Measurements from ENCODE around the gene THAP12. TPM values are rescaled to one million over a fixed set of nuclear protein-coding genes. Genes with fewer than 3 reads are reported as not detected.

THAP12 gene
- total and polyA plus RNA-seq, 2 experiments from 2014 or later: 22.6 to 39.0 TPM

- Histone ChIP-seq H3K9me2 (ENCODE audit: insufficient read depth) (no peaks in the 10 kb centered on the region), H3K79me2 (ENCODE audit: insufficient read depth) (no peaks in the 10 kb centered on the region), H3K4me2 (ENCODE audit: unreplicated experiment) (no peak overlapping the region), H3K4me3 (no peak overlapping the region), H3F3A (ENCODE audit: insufficient read depth) (no peaks in the 10 kb centered on the region), H3K27ac (no peak overlapping the region), H2AFZ (no peak overlapping the region), H3K4me1 (ENCODE audit: insufficient read depth) (no peaks in the 10 kb centered on the region), H3K9me3 (ENCODE audit: low read depth) (no peaks in the 10 kb centered on the region), H3K36me3 (ENCODE audit: low read depth) (no peaks in the 10 kb centered on the region), H4K20me1 (ENCODE audit: insufficient read depth) (no peaks in the 10 kb centered on the region), H3K27me3 (replicated peaks; ENCODE audit: insufficient read depth) (no peaks in the 10 kb centered on the region), H3K9ac (no peak overlapping the region)
- in situ Hi-C loops (cut with MboI): no loop called here
- TF ChIP-seq EZH2 (IDR thresholded peaks at IDR 0.05; ENCODE audit: insufficient read depth, poor library complexity, severe bottlenecking) (no peak), EZH2phosphoT487 (IDR thresholded peaks at IDR 0.05; ENCODE audit: insufficient read depth, low read depth) (no peak)
- no peak for DNase-seq
These were observed 13.5 kb upstream of the THAP12 start for GRCh38 chr11:76394411-76394810.

DNA sequence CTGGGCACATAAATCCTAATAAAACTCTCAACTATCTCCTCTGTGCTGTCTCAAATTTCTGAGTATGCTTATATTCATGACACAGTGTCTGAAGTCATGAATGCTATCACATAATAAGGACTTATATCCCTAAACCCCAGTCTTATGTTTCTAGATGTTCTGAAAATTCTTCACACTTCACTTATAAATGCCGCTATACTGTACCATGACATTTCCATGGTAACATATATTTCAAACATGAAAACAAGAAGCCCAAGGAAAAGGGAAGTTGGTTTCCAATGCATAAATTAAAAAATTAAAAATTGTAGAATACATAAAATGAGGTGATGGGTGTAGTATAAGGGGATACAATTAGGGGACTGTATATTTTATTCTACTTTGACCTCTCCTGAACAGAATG is 11.9 kb upstream of the THAP12 start:
- TF ChIP-seq EZH2phosphoT487 (IDR thresholded peaks at IDR 0.05; ENCODE audit: insufficient read depth, low read depth) (no peak), EZH2 (IDR thresholded peaks at IDR 0.05; ENCODE audit: insufficient read depth, poor library complexity, severe bottlenecking) (no peak)
- Histone ChIP-seq H3K9ac (no peak overlapping the region), H3F3A (ENCODE audit: insufficient read depth) (no peaks in the 10 kb centered on the region), H3K27me3 (replicated peaks; ENCODE audit: insufficient read depth) (no peaks in the 10 kb centered on the region), H3K4me2 (ENCODE audit: unreplicated experiment) (no peak overlapping the region), H3K36me3 (ENCODE audit: low read depth) (no peaks in the 10 kb centered on the region), H2AFZ (no peak overlapping the region), H3K27ac (no peak overlapping the region), H3K79me2 (ENCODE audit: insufficient read depth) (no peaks in the 10 kb centered on the region), H3K9me2 (ENCODE audit: insufficient read depth) (no peaks in the 10 kb centered on the region), H3K4me3 (no peak overlapping the region), H4K20me1 (ENCODE audit: insufficient read depth) (no peaks in the 10 kb centered on the region), H3K4me1 (ENCODE audit: insufficient read depth) (no peaks in the 10 kb centered on the region), H3K9me3 (ENCODE audit: low read depth) (no peaks in the 10 kb centered on the region)
- 97% methylated on average over 1 of the region's 1 CpG for WGBS, 2 experiments (ENCODE audit: low coverage in 1 of 2, low lambda C conversion rate in 2 of 2, missing lambda C conversion rate in 2 of 2)
- in situ Hi-C loops (cut with MboI): no loop called here
- no peak for DNase-seq

- H3K27me3 ChIP-seq (replicated peaks; ENCODE audit: insufficient read depth): no peaks in the 10 kb centered on the region
- no peak overlapping the region for H2AFZ ChIP-seq
- H3K79me2 ChIP-seq (ENCODE audit: insufficient read depth): no peaks in the 10 kb centered on the region
- no peak overlapping the region for H3K4me3 ChIP-seq
- H3K4me2 ChIP-seq (ENCODE audit: unreplicated experiment): no peak overlapping the region
- H3K9me3 ChIP-seq (ENCODE audit: low read depth): no peaks in the 10 kb centered on the region
- H3K27ac ChIP-seq: no peak overlapping the region
- no peaks in the 10 kb centered on the region for H4K20me1 ChIP-seq (ENCODE audit: insufficient read depth)
- no peaks in the 10 kb centered on the region for H3K4me1 ChIP-seq (ENCODE audit: insufficient read depth)
- no peak for DNase-seq
- H3K9ac ChIP-seq: no peak overlapping the region
- H3K9me2 ChIP-seq (ENCODE audit: insufficient read depth): no peaks in the 10 kb centered on the region
- no peaks in the 10 kb centered on the region for H3K36me3 ChIP-seq (ENCODE audit: low read depth)
- no peaks in the 10 kb centered on the region for H3F3A ChIP-seq (ENCODE audit: insufficient read depth)
- 81 to 88% methylated on average over 7 of the region's 7 CpGs for WGBS, 2 experiments (ENCODE audit: low coverage in 1 of 2, low lambda C conversion rate in 2 of 2, missing lambda C conversion rate in 2 of 2)
- in situ Hi-C loops (cut with MboI): no loop called here
- TF ChIP-seq EZH2phosphoT487 (IDR thresholded peaks at IDR 0.05; ENCODE audit: insufficient read depth, low read depth): no peak
- TF ChIP-seq EZH2 (IDR thresholded peaks at IDR 0.05; ENCODE audit: insufficient read depth, poor library complexity, severe bottlenecking): no peak
These were observed 11.0 kb upstream of the THAP12 start for GRCh38 chr11:76391811-76392475.

DNA sequence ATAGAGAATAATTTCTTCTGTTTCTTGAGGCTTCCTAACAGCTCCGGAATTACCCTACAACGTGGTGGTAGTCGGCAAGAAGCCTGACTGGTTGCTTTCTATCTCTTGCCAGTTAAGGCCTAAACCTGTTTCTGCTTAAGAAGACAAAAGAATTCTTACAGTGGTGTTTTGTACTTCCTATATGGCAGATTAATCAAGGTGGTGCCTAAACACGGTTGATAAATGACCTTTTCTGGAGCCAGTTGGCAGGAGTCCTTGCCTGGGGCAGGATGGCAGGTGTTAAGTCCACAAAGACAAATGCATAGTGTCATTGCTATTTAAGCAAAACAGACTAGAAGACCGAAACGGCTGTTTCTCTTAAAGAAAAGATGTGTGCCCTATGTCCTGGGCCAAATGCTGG is 10.1 kb upstream of the THAP12 start:
- no peak for TF ChIP-seq EZH2phosphoT487 (IDR thresholded peaks at IDR 0.05; ENCODE audit: insufficient read depth, low read depth)
- no peak for TF ChIP-seq EZH2 (IDR thresholded peaks at IDR 0.05; ENCODE audit: insufficient read depth, poor library complexity, severe bottlenecking)

GRCh38 chr11:76388408-76388807 is 7.5 kb upstream of the THAP12 start:
- Histone ChIP-seq H2AFZ (no peak overlapping the region), H3K9me2 (ENCODE audit: insufficient read depth) (no peaks in the 10 kb centered on the region), H3K4me2 (ENCODE audit: unreplicated experiment) (no peak overlapping the region), H3K9me3 (ENCODE audit: low read depth) (no peaks in the 10 kb centered on the region), H3K4me3 (no peak overlapping the region), H3F3A (ENCODE audit: insufficient read depth) (no peaks in the 10 kb centered on the region), H4K20me1 (ENCODE audit: insufficient read depth) (no peaks in the 10 kb centered on the region), H3K79me2 (ENCODE audit: insufficient read depth) (no peaks in the 10 kb centered on the region), H3K36me3 (ENCODE audit: low read depth) (no peaks in the 10 kb centered on the region), H3K4me1 (ENCODE audit: insufficient read depth) (no peaks in the 10 kb centered on the region), H3K27ac (no peak overlapping the region), H3K27me3 (replicated peaks; ENCODE audit: insufficient read depth) (no peaks in the 10 kb centered on the region), H3K9ac (no peak overlapping the region)
- DNase-seq: no peak
- in situ Hi-C loops (cut with MboI): no loop called here
- 64 to 67% methylated on average over 2 of the region's 2 CpGs for WGBS, 2 experiments (ENCODE audit: low coverage in 1 of 2, low lambda C conversion rate in 2 of 2, missing lambda C conversion rate in 2 of 2)
- TF ChIP-seq EZH2 (IDR thresholded peaks at IDR 0.05; ENCODE audit: insufficient read depth, poor library complexity, severe bottlenecking): no peak
- no peak for TF ChIP-seq EZH2phosphoT487 (IDR thresholded peaks at IDR 0.05; ENCODE audit: insufficient read depth, low read depth)

More for the DNA sequence above, 10.1 kb upstream of the THAP12 start:
- Histone ChIP-seq H3K4me3 (no peak overlapping the region), H3K36me3 (ENCODE audit: low read depth) (no peaks in the 10 kb centered on the region), H3K27ac (no peak overlapping the region), H3K9ac (no peak overlapping the region), H3K9me2 (ENCODE audit: insufficient read depth) (no peaks in the 10 kb centered on the region), H3K9me3 (ENCODE audit: low read depth) (no peaks in the 10 kb centered on the region), H3K4me1 (ENCODE audit: insufficient read depth) (no peaks in the 10 kb centered on the region), H3K27me3 (replicated peaks; ENCODE audit: insufficient read depth) (no peaks in the 10 kb centered on the region), H3F3A (ENCODE audit: insufficient read depth) (no peaks in the 10 kb centered on the region), H2AFZ (no peak overlapping the region), H4K20me1 (ENCODE audit: insufficient read depth) (no peaks in the 10 kb centered on the region), H3K4me2 (ENCODE audit: unreplicated experiment) (no peak overlapping the region), H3K79me2 (ENCODE audit: insufficient read depth) (no peaks in the 10 kb centered on the region)
- in situ Hi-C loops (cut with MboI): no loop called here
- no peak for DNase-seq
- WGBS, 2 experiments (ENCODE audit: low coverage in 1 of 2, low lambda C conversion rate in 2 of 2, missing lambda C conversion rate in 2 of 2): 53 to 57% methylated on average over 6 of the region's 6 CpGs

Data from GM23248 (cell line).